ENCODE results near the gene POLA1.

DNA sequence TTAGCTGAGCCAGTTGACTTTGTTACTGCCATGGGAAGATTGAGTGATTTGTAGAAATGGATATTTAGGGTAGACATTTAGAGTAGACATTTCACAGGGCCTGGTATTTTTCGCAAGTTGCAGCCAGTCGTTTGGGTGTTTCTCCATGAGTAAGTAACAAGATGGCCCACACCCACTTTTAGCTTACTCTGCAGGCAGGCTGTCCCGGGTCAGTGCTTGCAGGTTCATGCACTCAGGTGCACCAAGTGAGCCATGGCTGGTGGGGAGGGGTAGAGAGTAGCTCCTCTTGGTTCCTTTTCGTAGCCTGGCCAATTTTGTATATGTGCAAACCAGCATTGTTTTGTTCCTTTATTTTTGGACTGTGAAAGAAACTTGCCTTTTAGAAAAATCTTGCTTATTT lies 145.6 kb downstream of the POLA1 start:
- no peak for TF ChIP-seq ZFP3 (CRISPR knock-in tag; IDR thresholded peaks at IDR 0.05)
- no peak for TF ChIP-seq BACH2 (CRISPR knock-in tag; IDR thresholded peaks at IDR 0.05; ENCODE audit: borderline replicate concordance)
- no peak for TF ChIP-seq CSDC2 (CRISPR knock-in tag; IDR thresholded peaks at IDR 0.05)
- no peak for TF ChIP-seq ZFP30 (CRISPR knock-in tag; IDR thresholded peaks at IDR 0.05)
- TF ChIP-seq PATZ1 (CRISPR knock-in tag; IDR thresholded peaks at IDR 0.05; ENCODE audit: borderline replicate concordance) = no peak
- TF ChIP-seq, protein P1, sequence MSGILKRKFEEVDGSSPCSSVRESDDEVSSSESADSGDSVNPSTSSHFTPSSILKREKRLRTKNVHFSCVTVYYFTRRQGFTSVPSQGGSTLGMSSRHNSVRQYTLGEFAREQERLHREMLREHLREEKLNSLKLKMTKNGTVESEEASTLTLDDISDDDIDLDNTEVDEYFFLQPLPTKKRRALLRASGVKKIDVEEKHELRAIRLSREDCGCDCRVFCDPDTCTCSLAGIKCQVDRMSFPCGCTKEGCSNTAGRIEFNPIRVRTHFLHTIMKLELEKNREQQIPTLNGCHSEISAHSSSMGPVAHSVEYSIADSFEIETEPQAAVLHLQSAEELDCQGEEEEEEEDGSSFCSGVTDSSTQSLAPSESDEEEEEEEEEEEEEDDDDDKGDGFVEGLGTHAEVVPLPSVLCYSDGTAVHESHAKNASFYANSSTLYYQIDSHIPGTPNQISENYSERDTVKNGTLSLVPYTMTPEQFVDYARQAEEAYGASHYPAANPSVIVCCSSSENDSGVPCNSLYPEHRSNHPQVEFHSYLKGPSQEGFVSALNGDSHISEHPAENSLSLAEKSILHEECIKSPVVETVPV (CRISPR knock-in tag; IDR thresholded peaks at IDR 0.05) = no peak
